Progenitor cell of endocrine pancreas (in vitro differentiated cells): ENCODE measurements around the gene FBXL16. TPM values are rescaled to one million over a fixed set of nuclear protein-coding genes. Genes with fewer than 3 reads are reported as not detected.

Source experiments
- DNase-seq: peaks from one replicate; pipeline ENCODE4 v3.0.0; 2021; ENCODE audit warnings: low spot score; ENCODE audit not compliant: unreplicated experiment
- H3K27ac Mint-ChIP-seq: 2 replicates; pipeline ENCODE4 v1.8.0; 2021; ENCODE audit warnings: mild to moderate bottlenecking, moderate library complexity, mixed read lengths
- H3K27me3 Mint-ChIP-seq: 2 replicates; pipeline ENCODE4 v1.8.0; 2021; ENCODE audit warnings: mixed read lengths
- H3K36me3 Mint-ChIP-seq: 2 replicates; pipeline ENCODE4 v1.8.0; 2022; ENCODE audit warnings: mixed read lengths; ENCODE audit not compliant: insufficient read depth
- H3K4me1 Mint-ChIP-seq: 2 replicates; pipeline ENCODE4 v1.8.0; 2021; ENCODE audit warnings: low read depth, mixed read lengths
- H3K4me3 Mint-ChIP-seq: 2 replicates; pipeline ENCODE4 v1.8.0; 2021; ENCODE audit warnings: low read depth, mild to moderate bottlenecking, moderate library complexity, mixed read lengths
- H3K9me3 Mint-ChIP-seq: 2 replicates; pipeline ENCODE4 v1.8.0; 2021; ENCODE audit warnings: low read depth, mixed read lengths
- total RNA-seq: library from RNA; stranded (reverse); gene quantifications from 2 replicates; pipeline ENCODE4 v1.2.1, GENCODE V29; 2021
- TF ChIP-seq, protein P1 (sequence below): fragments of 200-600 bp; sonication (generic); IDR thresholded peaks from one replicate; pipeline ENCODE4 v1.5.0; 2021; ENCODE audit warnings: antibody characterized with exemption, mild to moderate bottlenecking; ENCODE audit not compliant: unreplicated experiment

The FBXL16 gene
- total RNA-seq, 1 donor from 2014 or later, result 4.3 TPM

DNA sequence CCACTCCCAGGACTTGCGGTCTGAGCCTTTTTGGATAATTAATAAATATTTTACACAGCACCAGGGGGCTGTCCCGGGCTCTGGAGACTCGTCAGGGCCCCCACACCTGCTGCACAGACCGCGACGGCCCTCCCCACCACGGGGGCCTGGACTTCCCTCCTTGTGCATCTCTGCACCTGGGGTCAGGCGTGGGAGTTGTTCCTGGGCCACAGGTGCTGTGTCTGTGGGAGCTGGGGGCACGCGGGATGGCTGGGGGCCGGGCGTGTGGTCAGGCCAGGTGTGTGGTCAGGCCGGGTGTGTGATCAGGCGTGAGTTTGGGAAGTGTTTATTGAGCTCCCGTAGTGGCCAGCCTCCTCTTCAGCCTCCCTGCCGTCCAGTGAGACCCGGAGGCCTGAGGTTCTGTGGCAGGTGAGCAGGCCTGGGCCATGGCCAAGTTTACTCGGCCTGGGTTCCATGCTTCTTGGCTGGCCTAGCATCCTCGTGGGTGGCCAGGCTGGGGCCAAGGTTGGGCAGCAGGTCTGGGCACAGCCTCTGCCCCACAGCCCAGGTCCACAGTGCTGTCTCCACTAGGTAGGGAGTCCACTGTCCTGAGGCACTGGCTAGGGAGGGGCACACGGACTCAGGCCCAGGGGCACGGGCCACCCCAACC, 27.3 kb downstream of the FBXL16 start:
- peaks cover 4% of the 10 kb centered on the region for H3K27me3 Mint-ChIP-seq
- H3K27ac Mint-ChIP-seq, result no peak overlapping the region
- TF ChIP-seq, protein P1, sequence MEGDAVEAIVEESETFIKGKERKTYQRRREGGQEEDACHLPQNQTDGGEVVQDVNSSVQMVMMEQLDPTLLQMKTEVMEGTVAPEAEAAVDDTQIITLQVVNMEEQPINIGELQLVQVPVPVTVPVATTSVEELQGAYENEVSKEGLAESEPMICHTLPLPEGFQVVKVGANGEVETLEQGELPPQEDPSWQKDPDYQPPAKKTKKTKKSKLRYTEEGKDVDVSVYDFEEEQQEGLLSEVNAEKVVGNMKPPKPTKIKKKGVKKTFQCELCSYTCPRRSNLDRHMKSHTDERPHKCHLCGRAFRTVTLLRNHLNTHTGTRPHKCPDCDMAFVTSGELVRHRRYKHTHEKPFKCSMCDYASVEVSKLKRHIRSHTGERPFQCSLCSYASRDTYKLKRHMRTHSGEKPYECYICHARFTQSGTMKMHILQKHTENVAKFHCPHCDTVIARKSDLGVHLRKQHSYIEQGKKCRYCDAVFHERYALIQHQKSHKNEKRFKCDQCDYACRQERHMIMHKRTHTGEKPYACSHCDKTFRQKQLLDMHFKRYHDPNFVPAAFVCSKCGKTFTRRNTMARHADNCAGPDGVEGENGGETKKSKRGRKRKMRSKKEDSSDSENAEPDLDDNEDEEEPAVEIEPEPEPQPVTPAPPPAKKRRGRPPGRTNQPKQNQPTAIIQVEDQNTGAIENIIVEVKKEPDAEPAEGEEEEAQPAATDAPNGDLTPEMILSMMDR, result no peak
- H3K9me3 Mint-ChIP-seq, result no peaks in the 10 kb centered on the region
- no peak overlapping the region for H3K4me3 Mint-ChIP-seq
- peaks cover 10% of the 10 kb centered on the region for H3K4me1 Mint-ChIP-seq
- H3K36me3 Mint-ChIP-seq, result peaks cover 7% of the 10 kb centered on the region
- no peak for DNase-seq

DNA sequence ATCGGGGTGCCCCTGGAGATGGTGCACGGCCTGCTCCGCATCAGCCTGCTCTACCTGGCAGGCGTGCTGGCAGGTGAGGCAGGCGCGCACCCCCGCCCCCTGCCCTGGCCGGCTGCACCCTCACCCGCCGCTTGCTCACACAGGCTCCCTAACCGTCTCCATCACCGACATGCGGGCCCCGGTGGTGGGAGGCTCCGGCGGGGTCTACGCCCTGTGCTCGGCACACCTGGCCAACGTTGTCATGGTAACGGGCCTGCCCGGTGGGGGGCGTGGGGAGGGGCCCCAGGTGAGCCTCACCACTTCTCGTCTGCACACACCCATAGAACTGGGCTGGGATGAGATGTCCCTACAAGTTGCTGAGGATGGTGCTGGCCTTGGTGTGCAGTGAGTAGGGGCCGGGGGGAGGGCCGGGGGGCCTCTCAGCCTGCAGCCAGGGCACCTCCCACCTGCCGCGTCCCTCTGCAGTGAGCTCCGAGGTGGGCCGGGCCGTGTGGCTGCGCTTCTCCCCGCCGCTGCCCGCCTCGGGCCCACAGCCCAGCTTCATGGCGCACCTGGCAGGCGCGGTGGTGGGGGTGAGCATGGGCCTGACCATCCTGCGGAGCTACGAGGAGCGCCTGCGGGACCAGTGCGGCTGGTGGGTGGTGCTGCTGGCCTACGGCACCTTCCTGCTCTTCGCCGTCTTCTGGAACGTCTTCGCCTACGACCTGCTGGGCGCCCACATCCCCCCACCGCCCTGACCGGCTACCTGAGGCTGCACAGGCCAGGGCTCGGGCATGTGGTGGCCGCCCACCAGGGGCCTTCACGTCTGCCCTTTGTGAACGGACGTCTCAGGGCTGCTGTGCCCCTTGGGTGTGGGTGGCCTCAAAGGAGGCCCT, 28.0 kb downstream of the FBXL16 start:
- Mint-ChIP-seq H3K4me3 (no peak overlapping the region), H3K27me3 (peaks cover 4% of the 10 kb centered on the region), H3K9me3 (no peaks in the 10 kb centered on the region), H3K4me1 (peaks cover 8% of the 10 kb centered on the region), H3K27ac (no peak overlapping the region), H3K36me3 (peaks cover 6% of the 10 kb centered on the region)
- no peak for DNase-seq
- TF ChIP-seq, protein P1, result no peak

DNA sequence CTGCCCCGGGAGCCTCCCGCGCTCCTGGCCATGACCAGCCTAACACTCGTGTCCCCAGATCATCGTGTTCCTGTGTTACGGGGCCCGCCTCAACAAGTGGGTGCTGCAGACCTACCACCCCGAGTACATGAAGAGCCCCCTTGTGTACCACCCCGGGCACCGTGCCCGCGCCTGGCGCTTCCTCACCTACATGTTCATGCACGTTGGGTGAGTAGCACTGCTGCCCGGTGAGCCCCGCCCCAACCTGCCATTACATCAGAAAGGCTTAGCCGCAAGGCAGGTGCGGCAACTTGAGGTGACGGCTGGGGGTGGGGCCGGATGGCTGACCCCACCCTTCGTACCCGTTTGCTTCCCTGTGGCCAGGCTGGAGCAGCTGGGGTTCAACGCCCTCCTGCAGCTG, 28.7 kb downstream of the FBXL16 start:
- no peak for DNase-seq
- no peak overlapping the region for H3K27ac Mint-ChIP-seq
- peaks cover 4% of the 10 kb centered on the region for H3K27me3 Mint-ChIP-seq
- no peak overlapping the region for H3K4me3 Mint-ChIP-seq
- H3K9me3 Mint-ChIP-seq, result no peaks in the 10 kb centered on the region
- H3K4me1 Mint-ChIP-seq, result peaks cover 6% of the 10 kb centered on the region
- TF ChIP-seq, protein P1, result no peak
- peaks cover 3% of the 10 kb centered on the region for H3K36me3 Mint-ChIP-seq

DNA sequence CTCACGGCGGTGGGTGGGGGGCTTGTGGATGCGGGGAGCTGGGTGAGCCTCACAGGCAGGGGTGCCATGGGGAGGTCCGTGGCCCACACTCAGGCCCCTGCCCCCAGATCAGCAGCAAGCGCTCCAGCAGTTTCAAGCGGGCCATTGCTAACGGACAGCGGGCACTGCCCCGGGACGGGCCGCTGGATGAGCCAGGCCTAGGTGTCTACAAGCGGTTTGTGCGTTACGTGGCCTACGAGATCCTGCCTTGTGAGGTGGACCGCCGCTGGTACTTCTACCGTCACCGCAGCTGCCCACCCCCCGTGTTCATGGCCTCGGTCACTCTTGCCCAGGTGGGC, 29.1 kb downstream of the FBXL16 start:
- TF ChIP-seq, protein P1, result no peak
- peaks cover 4% of the 10 kb centered on the region for H3K27me3 Mint-ChIP-seq
- H3K4me3 Mint-ChIP-seq, result no peak overlapping the region
- H3K9me3 Mint-ChIP-seq, result no peaks in the 10 kb centered on the region
- no peak for DNase-seq
- peaks cover 5% of the 10 kb centered on the region for H3K4me1 Mint-ChIP-seq
- H3K36me3 Mint-ChIP-seq, result no peaks in the 10 kb centered on the region
- H3K27ac Mint-ChIP-seq, result no peak overlapping the region

DNA sequence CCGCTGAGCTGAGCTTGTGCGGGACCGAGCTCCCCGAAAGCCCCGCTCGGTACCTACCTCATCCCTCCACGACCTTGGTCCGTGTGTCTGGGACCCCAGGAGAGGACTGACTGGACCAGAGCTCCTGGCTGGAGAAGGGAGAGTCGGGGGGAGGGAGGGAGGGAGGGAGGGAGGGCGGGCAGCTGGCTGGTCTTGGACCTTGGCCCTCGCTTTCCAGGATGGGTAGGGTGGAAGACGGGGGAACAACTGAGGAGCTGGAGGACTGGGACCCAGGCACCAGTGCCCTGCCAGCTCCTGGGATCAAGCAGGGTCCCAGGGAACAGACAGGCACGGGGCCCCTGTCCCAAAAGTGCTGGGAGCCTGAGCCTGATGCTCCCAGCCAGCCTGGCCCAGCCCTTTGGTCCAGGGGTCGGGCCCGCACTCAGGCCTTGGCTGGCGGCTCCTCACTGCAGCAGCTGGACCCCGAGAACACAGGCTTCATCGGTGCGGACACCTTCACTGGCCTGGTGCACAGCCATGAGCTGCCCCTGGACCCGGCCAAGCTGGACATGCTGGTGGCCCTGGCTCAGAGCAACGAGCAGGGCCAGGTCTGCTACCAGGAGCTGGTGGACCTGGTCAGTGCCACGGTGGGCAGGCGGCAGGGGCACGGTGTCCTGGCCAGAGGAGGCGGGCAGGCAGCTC, 29.6 kb downstream of the FBXL16 start:
- no peaks in the 10 kb centered on the region for H3K9me3 Mint-ChIP-seq
- H3K27me3 Mint-ChIP-seq, result peaks cover 4% of the 10 kb centered on the region
- TF ChIP-seq, protein P1, result no peak
- no peaks in the 10 kb centered on the region for H3K36me3 Mint-ChIP-seq
- H3K4me3 Mint-ChIP-seq, result no peak overlapping the region
- peaks cover 2% of the 10 kb centered on the region for H3K4me1 Mint-ChIP-seq
- no peak overlapping the region for H3K27ac Mint-ChIP-seq
- no peak for DNase-seq
